ENCODE measurements around the gene BCR. TPM values are rescaled to one million over a fixed set of nuclear protein-coding genes. Genes with fewer than 3 reads are reported as not detected.

Gene BCR
- total RNA-seq, 1 experiment from 2014 or later: 77.0 TPM

DNA sequence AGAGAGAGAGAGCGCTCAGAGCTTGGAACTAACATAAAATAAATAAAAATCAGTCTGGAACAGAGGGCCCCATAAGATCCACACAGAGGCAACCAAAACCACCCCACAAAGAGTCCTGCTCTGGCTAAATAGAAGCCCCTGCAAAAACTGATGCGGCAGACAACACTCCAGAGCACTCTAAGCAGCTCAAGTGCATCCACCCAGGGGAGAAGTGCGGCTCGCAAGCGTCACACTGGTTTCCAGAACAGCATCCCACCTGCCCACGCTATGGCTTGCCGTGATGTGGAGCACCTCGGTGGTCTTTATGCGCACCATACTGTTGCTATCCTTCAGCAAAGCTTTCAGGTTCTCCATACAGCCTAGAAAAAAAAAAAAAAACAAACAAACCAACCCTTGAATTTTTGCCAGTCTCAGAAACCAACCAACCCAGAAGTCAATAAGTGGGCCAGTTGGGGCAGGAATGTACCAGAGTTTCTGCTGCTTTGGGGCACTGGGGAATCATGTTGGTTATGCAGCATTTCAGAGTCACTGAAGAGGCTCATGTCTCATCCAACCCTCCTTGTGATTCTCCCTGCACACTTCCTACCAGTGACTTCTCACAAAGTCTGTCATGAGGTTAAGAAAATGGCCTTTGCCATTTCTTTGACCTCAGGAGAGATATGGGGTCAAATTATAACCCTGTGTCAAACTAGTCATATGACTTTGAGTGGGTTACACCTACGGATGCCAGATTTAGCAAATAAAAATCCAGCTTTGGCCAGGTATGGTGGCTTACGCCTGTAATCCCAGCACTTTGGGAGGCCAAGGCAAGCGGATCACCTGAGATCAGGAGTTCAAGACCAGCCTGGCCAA lies 41.5 kb upstream of the BCR start:
- H3K79me2 ChIP-seq (ENCODE audit: insufficient read depth, low read length): no peaks in the 10 kb centered on the region
- H3T11ph ChIP-seq (ENCODE audit: low read length): no peak overlapping the region
- no peaks in the 10 kb centered on the region for H3K9me3 ChIP-seq (ENCODE audit: control insufficient read depth, low read depth, low read length)
- TF ChIP-seq, protein P1, sequence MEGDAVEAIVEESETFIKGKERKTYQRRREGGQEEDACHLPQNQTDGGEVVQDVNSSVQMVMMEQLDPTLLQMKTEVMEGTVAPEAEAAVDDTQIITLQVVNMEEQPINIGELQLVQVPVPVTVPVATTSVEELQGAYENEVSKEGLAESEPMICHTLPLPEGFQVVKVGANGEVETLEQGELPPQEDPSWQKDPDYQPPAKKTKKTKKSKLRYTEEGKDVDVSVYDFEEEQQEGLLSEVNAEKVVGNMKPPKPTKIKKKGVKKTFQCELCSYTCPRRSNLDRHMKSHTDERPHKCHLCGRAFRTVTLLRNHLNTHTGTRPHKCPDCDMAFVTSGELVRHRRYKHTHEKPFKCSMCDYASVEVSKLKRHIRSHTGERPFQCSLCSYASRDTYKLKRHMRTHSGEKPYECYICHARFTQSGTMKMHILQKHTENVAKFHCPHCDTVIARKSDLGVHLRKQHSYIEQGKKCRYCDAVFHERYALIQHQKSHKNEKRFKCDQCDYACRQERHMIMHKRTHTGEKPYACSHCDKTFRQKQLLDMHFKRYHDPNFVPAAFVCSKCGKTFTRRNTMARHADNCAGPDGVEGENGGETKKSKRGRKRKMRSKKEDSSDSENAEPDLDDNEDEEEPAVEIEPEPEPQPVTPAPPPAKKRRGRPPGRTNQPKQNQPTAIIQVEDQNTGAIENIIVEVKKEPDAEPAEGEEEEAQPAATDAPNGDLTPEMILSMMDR (conservative IDR thresholded peaks at IDR 0.05): no peak
- no peak overlapping the region for H3K18ac ChIP-seq (ENCODE audit: insufficient read length, low read depth, low read length)
- H2BK120ac ChIP-seq (ENCODE audit: low read depth, low read length, poor library complexity, severe bottlenecking): no peak overlapping the region
- no peak overlapping the region for H2AFZ ChIP-seq (ENCODE audit: low read length)
- H3K27ac ChIP-seq (ENCODE audit: insufficient read length, low read depth, low read length): no peak overlapping the region
- no peak overlapping the region for H3K23ac ChIP-seq (ENCODE audit: insufficient read length, low read depth, low read length)
- no peaks in the 10 kb centered on the region for H3K36me3 Mint-ChIP-seq (ENCODE audit: insufficient read depth in 1 of 3, low read depth in 3 of 3)
- no peak overlapping the region for H4K8ac ChIP-seq (replicated peaks; ENCODE audit: insufficient read length, low read depth, low read length)
- no peak overlapping the region for H3K4me3 Mint-ChIP-seq
- H3K4me1 Mint-ChIP-seq: peaks cover 12 to 38% of the 10 kb centered on the region in 2 experiments
- DNase-seq: no peak
- H2BK15ac ChIP-seq (ENCODE audit: low read depth, low read length): no peak overlapping the region
- no peak overlapping the region for H3K4me2 ChIP-seq (ENCODE audit: insufficient read depth, insufficient read length, low read length)
- H3K23me2 ChIP-seq (ENCODE audit: insufficient read length, low read depth, low read length, poor library complexity, severe bottlenecking): no peaks in the 10 kb centered on the region
- H3K9me3 Mint-ChIP-seq: no peaks in the 10 kb centered on the region; a peak in 1 of 5 replicates
- H4K5ac ChIP-seq (ENCODE audit: insufficient read length, low read depth, low read length): no peak overlapping the region
- H3K27me3 Mint-ChIP-seq (ENCODE audit: low read depth): peaks cover 32% of the 10 kb centered on the region
- H3K4me1 ChIP-seq (ENCODE audit: insufficient read depth, low read length): no peaks in the 10 kb centered on the region; the same call in none of the 2 replicates
- no peak overlapping the region for H2BK5ac ChIP-seq (ENCODE audit: insufficient read length, low read length)
- H4K91ac ChIP-seq (ENCODE audit: insufficient read length, low read depth, low read length): no peak overlapping the region
- H3K27ac Mint-ChIP-seq: no peak overlapping the region
- H2BK20ac ChIP-seq (ENCODE audit: low read depth, low read length, poor library complexity, severe bottlenecking): no peak overlapping the region
- no peak overlapping the region for H3K9ac ChIP-seq (ENCODE audit: extremely low read depth, insufficient read length, low read length)
- no peaks in the 10 kb centered on the region for H4K20me1 ChIP-seq (ENCODE audit: control insufficient read depth, insufficient read depth, insufficient read length)
- no peak overlapping the region for H3K56ac ChIP-seq (ENCODE audit: insufficient read length, low read depth, low read length)
- H2BK12ac ChIP-seq (ENCODE audit: insufficient read length, low read depth, low read length): no peak overlapping the region
- H3K4ac ChIP-seq (ENCODE audit: low read depth, low read length): no peak overlapping the region
- no peak overlapping the region for H3K14ac ChIP-seq (ENCODE audit: insufficient read depth, low read length)
- no peaks in the 10 kb centered on the region for H3K79me1 ChIP-seq (ENCODE audit: insufficient read depth, low read depth, low read length, poor library complexity, severe bottlenecking)
- no CpG with 5 or more reads among the region's 12 CpGs for WGBS (ENCODE audit: extremely low coverage, insufficient read length, low lambda C conversion rate)
- H2AK5ac ChIP-seq (ENCODE audit: insufficient read length, low read length): no peak overlapping the region
- H3K27me3 ChIP-seq (ENCODE audit: insufficient read depth, low read length): no peaks in the 10 kb centered on the region
